ENCODE data around the gene KIAA1217.

GRCh38 chr10:24518981-24519597 lies 310.2 kb downstream of the KIAA1217 start:
- TF ChIP-seq CTCF (IDR thresholded peaks at IDR 0.05) = peak; percentile 53 to 85 (median 72)
- TF ChIP-seq POLR2A (IDR thresholded peaks at IDR 0.05) = no peak

Data from prostate gland (tissue), 2 donors.